ENCODE data around the gene TC2N. TPM values are rescaled to one million over a fixed set of nuclear protein-coding genes. Genes with fewer than 3 reads are reported as not detected.
"Not testable (repeated sequence)": the region's sequence is repeated elsewhere in the genome, so short reads cannot be mapped to it uniquely, and the experiment has no call there.

Gene TC2N
- total RNA-seq, 2 donors from 2014 or later = 3.9 to 12.5 TPM

GRCh38 chr14:91745344-91745743 is 122.0 kb downstream of the TC2N start:
- no peak overlapping the region for H3K27ac ChIP-seq

GRCh38 chr14:91744068-91744480 is 123.3 kb downstream of the TC2N start:
- TF ChIP-seq, protein P1, sequence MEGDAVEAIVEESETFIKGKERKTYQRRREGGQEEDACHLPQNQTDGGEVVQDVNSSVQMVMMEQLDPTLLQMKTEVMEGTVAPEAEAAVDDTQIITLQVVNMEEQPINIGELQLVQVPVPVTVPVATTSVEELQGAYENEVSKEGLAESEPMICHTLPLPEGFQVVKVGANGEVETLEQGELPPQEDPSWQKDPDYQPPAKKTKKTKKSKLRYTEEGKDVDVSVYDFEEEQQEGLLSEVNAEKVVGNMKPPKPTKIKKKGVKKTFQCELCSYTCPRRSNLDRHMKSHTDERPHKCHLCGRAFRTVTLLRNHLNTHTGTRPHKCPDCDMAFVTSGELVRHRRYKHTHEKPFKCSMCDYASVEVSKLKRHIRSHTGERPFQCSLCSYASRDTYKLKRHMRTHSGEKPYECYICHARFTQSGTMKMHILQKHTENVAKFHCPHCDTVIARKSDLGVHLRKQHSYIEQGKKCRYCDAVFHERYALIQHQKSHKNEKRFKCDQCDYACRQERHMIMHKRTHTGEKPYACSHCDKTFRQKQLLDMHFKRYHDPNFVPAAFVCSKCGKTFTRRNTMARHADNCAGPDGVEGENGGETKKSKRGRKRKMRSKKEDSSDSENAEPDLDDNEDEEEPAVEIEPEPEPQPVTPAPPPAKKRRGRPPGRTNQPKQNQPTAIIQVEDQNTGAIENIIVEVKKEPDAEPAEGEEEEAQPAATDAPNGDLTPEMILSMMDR (IDR thresholded peaks at IDR 0.05) = no peak
- Histone ChIP-seq H3K4me1 (no peaks in the 10 kb centered on the region), H3K27ac (no peak overlapping the region), H3K27me3 (no peaks in the 10 kb centered on the region), H3K9me3 (no peaks in the 10 kb centered on the region), H3K36me3 (no peaks in the 10 kb centered on the region), H3K4me3 (no peak overlapping the region)
- DNase-seq (ENCODE audit: low spot score) = no peak

More at GRCh38 chr14:91745344-91745743, 122.0 kb downstream of the TC2N start:
- H3K27me3 ChIP-seq = no peaks in the 10 kb centered on the region
- no peak for DNase-seq (ENCODE audit: low spot score)
- H3K9me3 ChIP-seq = no peaks in the 10 kb centered on the region
- no peaks in the 10 kb centered on the region for H3K4me1 ChIP-seq
- H3K4me3 ChIP-seq = no peak overlapping the region
- TF ChIP-seq, protein P1 (IDR thresholded peaks at IDR 0.05) = no peak
- no peaks in the 10 kb centered on the region for H3K36me3 ChIP-seq

DNA sequence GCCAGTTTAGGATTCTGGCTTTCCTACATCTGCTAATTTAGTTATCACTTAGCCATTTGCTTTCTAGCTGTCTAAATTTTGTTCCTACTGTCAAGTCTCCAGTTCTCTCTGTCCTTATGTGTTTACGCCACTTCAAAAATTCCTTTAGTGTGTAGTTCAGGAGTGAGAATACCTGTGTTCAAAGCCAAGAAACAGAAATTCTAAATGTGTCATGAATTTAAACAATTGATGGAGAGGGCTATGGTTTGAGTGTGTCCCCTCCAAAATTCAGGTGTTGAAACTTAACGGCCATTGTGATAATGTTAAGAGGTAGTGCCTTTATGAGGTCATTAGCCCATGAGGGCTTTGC is 124.1 kb downstream of the TC2N start:
- TF ChIP-seq, protein P1 (IDR thresholded peaks at IDR 0.05) = no peak
- no peaks in the 10 kb centered on the region for H3K9me3 ChIP-seq
- no peak for DNase-seq (ENCODE audit: low spot score)
- H3K27ac ChIP-seq = no peak overlapping the region
- no peaks in the 10 kb centered on the region for H3K4me1 ChIP-seq
- no peaks in the 10 kb centered on the region for H3K27me3 ChIP-seq
- no peaks in the 10 kb centered on the region for H3K36me3 ChIP-seq
- H3K4me3 ChIP-seq = no peak overlapping the region

DNA sequence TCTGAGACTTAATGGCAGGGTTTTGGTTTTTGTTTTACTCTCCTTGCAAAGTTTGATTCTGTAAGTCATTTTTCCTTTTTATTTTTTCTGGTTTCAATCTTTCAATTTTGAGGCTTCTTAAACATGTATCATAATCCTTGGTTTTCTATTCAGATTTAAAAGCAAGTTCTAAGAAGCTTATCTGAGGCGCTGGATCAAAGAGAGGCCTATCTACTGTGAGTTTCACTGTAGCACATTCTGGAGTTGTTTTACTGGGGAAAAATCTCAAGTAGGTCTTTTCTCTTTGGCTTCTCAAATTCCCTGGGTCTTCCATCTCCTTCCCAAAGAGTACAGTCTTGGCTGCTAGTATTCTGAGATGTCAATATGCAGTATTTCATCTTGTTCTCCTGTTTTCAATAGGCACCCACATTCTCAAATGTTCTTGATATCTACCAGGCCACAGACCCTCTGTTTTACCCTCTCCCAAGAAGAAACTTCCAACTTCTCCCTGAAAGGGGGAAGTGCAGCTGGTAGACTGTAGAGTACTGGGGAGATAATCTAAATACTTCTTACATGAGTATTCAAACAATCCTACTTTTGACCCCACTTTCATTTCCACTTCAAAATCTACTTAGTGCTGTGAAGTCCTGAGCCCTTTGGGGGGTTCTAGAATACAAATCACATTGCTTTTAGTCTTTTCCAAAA is 124.6 kb downstream of the TC2N start:
- no peak overlapping the region for H3K27ac ChIP-seq
- no peaks in the 10 kb centered on the region for H3K27me3 ChIP-seq
- TF ChIP-seq, protein P1 (IDR thresholded peaks at IDR 0.05) = no peak
- no peaks in the 10 kb centered on the region for H3K36me3 ChIP-seq
- no peak overlapping the region for H3K4me3 ChIP-seq
- H3K9me3 ChIP-seq = no peaks in the 10 kb centered on the region
- no peaks in the 10 kb centered on the region for H3K4me1 ChIP-seq
- no peak for DNase-seq (ENCODE audit: low spot score)

GRCh38 chr14:91739867-91740266 is 127.5 kb downstream of the TC2N start:
- H3K4me3 ChIP-seq = not testable (repeated sequence)

DNA sequence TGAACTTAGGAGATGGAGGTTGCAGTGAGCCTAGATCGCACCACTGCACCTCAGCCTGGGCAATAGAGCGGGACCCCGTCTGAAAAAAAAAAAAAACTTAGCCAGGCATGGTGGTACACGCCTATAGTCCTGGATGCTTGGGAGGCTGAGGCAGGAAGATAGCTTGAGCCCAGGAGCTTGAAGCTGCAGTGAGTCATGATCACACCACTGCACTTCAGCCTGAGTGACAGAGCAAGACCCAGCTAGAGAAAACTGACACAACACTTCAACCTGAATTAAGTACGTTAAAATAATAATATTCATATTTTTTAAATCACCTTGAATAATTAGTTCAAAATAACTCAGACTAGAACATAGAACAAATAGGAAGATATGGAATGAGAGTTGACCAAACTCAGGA is 129.7 kb downstream of the TC2N start:
- no peaks in the 10 kb centered on the region for H3K27me3 ChIP-seq
- no peaks in the 10 kb centered on the region for H3K9me3 ChIP-seq
- TF ChIP-seq, protein P1 (IDR thresholded peaks at IDR 0.05) = no peak
- no peak overlapping the region for H3K4me3 ChIP-seq
- no peak for DNase-seq (ENCODE audit: low spot score)
- no peaks in the 10 kb centered on the region for H3K36me3 ChIP-seq
- H3K27ac ChIP-seq = no peak overlapping the region
- H3K4me1 ChIP-seq = no peaks in the 10 kb centered on the region

More at GRCh38 chr14:91739867-91740266, 127.5 kb downstream of the TC2N start:
- DNase-seq (ENCODE audit: low spot score); H3K27me3 ChIP-seq; H3K36me3 ChIP-seq; H3K4me1 ChIP-seq; H3K27ac ChIP-seq; H3K9me3 ChIP-seq: not testable (repeated sequence)
